Breast epithelium (tissue), 3 donors: ENCODE results near the gene SH2D3A.

ENCODE experiments used
- CTCF ChIP-seq, 3 donors: fragments of 450-650 bp; IDR thresholded peaks; one replicate each; pipeline ENCODE4 v1.5.1; 2016 to 2017; ENCODE audit warnings: antibody characterized with exemption in 3 of 3, mild to moderate bottlenecking in 3 of 3, moderate library complexity in 3 of 3
- POLR2A ChIP-seq: fragments of 450-650 bp; IDR thresholded peaks from one replicate; pipeline ENCODE4 v1.6.1; 2016; ENCODE audit warnings: antibody characterized with exemption, mild to moderate bottlenecking, moderate library complexity

GRCh38 chr19:6808494-6808893 lies 41.3 kb upstream of the SH2D3A start:
- TF ChIP-seq CTCF (IDR thresholded peaks at IDR 0.05) (no peak), POLR2A (no peak)
